HepG2 (cell line): Measurements from ENCODE around the gene CRADD. TPM values are rescaled to one million over a fixed set of nuclear protein-coding genes. Genes with fewer than 3 reads are reported as not detected.

Experiments
- ATAC-seq: fragments of 200-7000 bp; cut with Tn5 transposase; 3 replicates; pipeline ENCODE4 v1.9.1; 2020; ENCODE audit warnings: mild to moderate bottlenecking, moderate library complexity
- BruUV-seq: library from RNA; stranded (reverse); fragments of 400-500 nt; replicated peaks from 2 replicates; lab custom pipeline; 2021; lab: Mats Ljungman, UMichigan
- CTCF ChIA-PET: fragments of 300-600 bp; formaldehyde crosslinking; extraction: SDS; loops from one replicate; lab custom pipeline; 2021; ENCODE audit warnings: low total read pairs, inconsistent platforms, low intra/inter-chr PET ratio; lab: Yijun Ruan, JAX
- POLR2A ChIA-PET: fragments of 350-600 bp; sonication (Branson Sonifier 250); formaldehyde crosslinking; loops from one replicate; lab custom pipeline; 2020; ENCODE audit warnings: antibody characterized with exemption, inconsistent platforms; lab: Yijun Ruan, JAX
- DNase-seq: peaks from one replicate; pipeline ENCODE4 v3.0.0-alpha.2; 2015; ENCODE audit warnings: low spot score
- FAIRE-seq: peaks from 3 replicates; lab custom pipeline; 2011; peaks lifted over from hg19 to GRCh38; lab: Jason Lieb, UNC
- H2AFZ ChIP-seq: one replicate; pipeline ENCODE4 v1.6.1; 2011; ENCODE audit warnings: low read length, inconsistent platforms
- H3K27ac ChIP-seq: fragments of 300-600 bp; 3 replicates; pipeline ENCODE4 v1.8.0; 2011; ENCODE audit warnings: mixed run types, mild to moderate bottlenecking, mixed read lengths, low read length, inconsistent platforms; ENCODE audit not compliant: insufficient read depth; ENCODE audit errors: extremely low read length
- H3K27me3 ChIP-seq, 2 experiments: fragments of 200-600 bp in 1 of 2; 2 replicates in 1 of 2; 3 replicates in 1 of 2; pipeline versions ENCODE4 v1.6.0 to v1.8.0; 2011; ENCODE audit warnings: low read length in 2 of 2, mild to moderate bottlenecking in 2 of 2, moderate library complexity in 2 of 2, inconsistent platforms in 1 of 2; ENCODE audit not compliant: insufficient read depth in 2 of 2, control insufficient read depth in 1 of 2
- H3K36me3 ChIP-seq, 2 experiments: fragments of 200-600 bp in 1 of 2; replicated peaks in 1 of 2; 2 replicates in 1 of 2; 3 replicates in 1 of 2; pipeline versions ENCODE4 v1.5.1 to v1.8.0; 2011; ENCODE audit warnings: low read length in 2 of 2, inconsistent platforms in 1 of 2; ENCODE audit not compliant: insufficient read depth in 2 of 2, control insufficient read depth in 1 of 2
- H3K4me1 ChIP-seq: 2 replicates; pipeline ENCODE4 v1.5.1; 2012; ENCODE audit warnings: low read length, inconsistent platforms; ENCODE audit not compliant: insufficient read depth
- H3K4me2 ChIP-seq: 2 replicates; pipeline ENCODE4 v1.6.0; 2011; ENCODE audit warnings: low read depth, low read length, inconsistent platforms
- H3K4me3 ChIP-seq, 3 experiments: fragments of 200-600 bp in 1 of 3; sonication (generic), shearing (Covaris generic) in 1 of 3; replicated peaks in 1 of 3; 2 replicates each; pipeline ENCODE4 v1.5.1; 2011 to 2016; ENCODE audit warnings: low read length in 3 of 3, inconsistent platforms in 2 of 3, low read depth in 2 of 3, mild to moderate bottlenecking in 2 of 3, control low read depth in 1 of 3, mixed read lengths in 1 of 3; ENCODE audit not compliant: insufficient read depth in 1 of 3
- H3K79me2 ChIP-seq: one replicate; pipeline ENCODE4 v1.6.1; 2011; ENCODE audit warnings: low read length, inconsistent platforms; ENCODE audit not compliant: insufficient read depth
- H3K9ac ChIP-seq: 2 replicates; pipeline ENCODE4 v1.6.0; 2011; ENCODE audit warnings: mild to moderate bottlenecking, low read depth, low read length, inconsistent platforms; ENCODE audit not compliant: insufficient read depth
- H3K9me3 ChIP-seq: 2 replicates; pipeline ENCODE4 v1.5.1; 2012; ENCODE audit warnings: mild to moderate bottlenecking, low read length
- H4K20me1 ChIP-seq: 2 replicates; pipeline ENCODE4 v1.6.0; 2011; ENCODE audit warnings: inconsistent platforms, mild to moderate bottlenecking, low read length, moderate library complexity; ENCODE audit not compliant: insufficient read depth
- BRD4 ChIP-seq: sonication (generic); formaldehyde crosslinking; IDR thresholded peaks from 2 replicates; pipeline ENCODE4 v1.4.0; 2020; ENCODE audit warnings: missing genetic modification reagents
- CCAR2 ChIP-seq: fragments of 200-400 bp; formaldehyde crosslinking; optimal IDR thresholded peaks from 2 replicates; pipeline ENCODE3; 2018; ENCODE audit warnings: low read depth, mild to moderate bottlenecking, low read length, moderate library complexity
- DR1 ChIP-seq: sonication (generic); formaldehyde crosslinking; IDR thresholded peaks from 2 replicates; pipeline ENCODE4 v1.8.0; 2021; ENCODE audit warnings: mild to moderate bottlenecking, missing genetic modification reagents, inconsistent platforms
- FOXM1 ChIP-seq: sonication (generic); formaldehyde crosslinking; IDR thresholded peaks from 2 replicates; pipeline ENCODE4 v1.5.0; 2020; ENCODE audit warnings: missing genetic modification reagents
- HNRNPH1 ChIP-seq: fragments of 200-400 bp; formaldehyde crosslinking; optimal IDR thresholded peaks from 2 replicates; pipeline ENCODE3; 2017; ENCODE audit warnings: mild to moderate bottlenecking, low read depth, low read length
- KDM6A ChIP-seq: IDR thresholded peaks from 2 replicates; pipeline ENCODE4 v1.6.1; 2016; ENCODE audit warnings: low read depth
- MYC ChIP-seq: sonication (generic); formaldehyde crosslinking; IDR thresholded peaks from 2 replicates; pipeline ENCODE4 v1.9.0; 2021; ENCODE audit warnings: missing genetic modification reagents, borderline replicate concordance
- PHF5A ChIP-seq: IDR thresholded peaks from one replicate; pipeline ENCODE4 v1.6.1; 2018; ENCODE audit warnings: low read depth, missing genetic modification reagents; ENCODE audit not compliant: unreplicated experiment
- REPIN1 ChIP-seq: sonication (generic); formaldehyde crosslinking; IDR thresholded peaks from 2 replicates; pipeline ENCODE4 v1.8.0; 2022; ENCODE audit warnings: missing genetic modification reagents, low read depth, mild to moderate bottlenecking, borderline replicate concordance
- SP140L ChIP-seq: sonication (generic); formaldehyde crosslinking; IDR thresholded peaks from 2 replicates; pipeline ENCODE4 v1.4.0; 2020; ENCODE audit warnings: missing genetic modification reagents, borderline replicate concordance
- SPEN ChIP-seq: sonication (generic); formaldehyde crosslinking; IDR thresholded peaks from 2 replicates; pipeline ENCODE4 v1.5.1; 2020; ENCODE audit warnings: low read depth, mild to moderate bottlenecking, missing genetic modification reagents
- WIZ ChIP-seq: sonication (generic); formaldehyde crosslinking; IDR thresholded peaks from 2 replicates; pipeline ENCODE4 v1.5.1; 2020; ENCODE audit warnings: mild to moderate bottlenecking, missing genetic modification reagents
- YEATS4 ChIP-seq: sonication (generic); formaldehyde crosslinking; IDR thresholded peaks from 2 replicates; pipeline ENCODE4 v1.4.0; 2020; ENCODE audit warnings: missing genetic modification reagents, borderline replicate concordance
- ZNF260 ChIP-seq: sonication (generic); formaldehyde crosslinking; IDR thresholded peaks from 2 replicates; pipeline ENCODE4 v1.4.0; 2020; ENCODE audit warnings: missing genetic modification reagents, low read depth, mild to moderate bottlenecking, borderline replicate concordance
- ZNF576 ChIP-seq: sonication (generic); formaldehyde crosslinking; IDR thresholded peaks from 2 replicates; pipeline ENCODE4 v1.4.0; 2020; ENCODE audit warnings: mild to moderate bottlenecking, missing genetic modification reagents
- WGBS: methylation state at CpG from one replicate; pipeline ENCODE4 v1.1.6; 2017; ENCODE audit warnings: low lambda C conversion rate; 5-methylcytosine and 5-hydroxymethylcytosine counted together
- in situ Hi-C: cut with HindIII; loops from 2 replicates; pipeline ENCODE4 v1.10.0; 2017; ENCODE audit warnings: low pct_unique_long_range_greater_than_20kb; ENCODE audit not compliant: extremely low pct_ligation_motif_present
- intact Hi-C: fragments of 100-400 bp; cut with micrococcal nuclease; formaldehyde crosslinking; loops from one replicate; pipeline ENCODE4 v1.10.0; 2022; ENCODE audit not compliant: unreplicated experiment
- polyA plus RNA-seq, 8 experiments: library from polyadenylated mRNA; depleted of rRNA in 3 of 8; stranded (reverse) in 7 of 8; unstranded in 1 of 8; fragments of >200 nt; fragmentation: Illumina TruSeq in 4 of 8; extraction: Trizol in 4 of 8; gene quantifications; 2 replicates each; pipeline versions ENCODE4 v1.2.1 to v1.2.3, GENCODE V29; 2011 to 2016; ENCODE audit warnings: low read depth in 4 of 8, missing spikeins in 1 of 8, mixed read lengths in 1 of 8; ENCODE audit not compliant: insufficient read depth in 1 of 8
- total RNA-seq, 5 experiments: library from RNA; depleted of rRNA; stranded (reverse); fragments of >200 nt; fragmentation: Illumina TruSeq; extraction: Trizol; gene quantifications; 2 replicates each; pipeline ENCODE4 v1.2.3, GENCODE V29; 2016; ENCODE audit warnings: low read depth in 1 of 5

The CRADD gene
- total and polyA plus RNA-seq, 2 of the 13 experiments (the other 11 are each of a cell fraction or from before 2014, with no cell fraction given): 12.4 to 18.8 TPM

DNA sequence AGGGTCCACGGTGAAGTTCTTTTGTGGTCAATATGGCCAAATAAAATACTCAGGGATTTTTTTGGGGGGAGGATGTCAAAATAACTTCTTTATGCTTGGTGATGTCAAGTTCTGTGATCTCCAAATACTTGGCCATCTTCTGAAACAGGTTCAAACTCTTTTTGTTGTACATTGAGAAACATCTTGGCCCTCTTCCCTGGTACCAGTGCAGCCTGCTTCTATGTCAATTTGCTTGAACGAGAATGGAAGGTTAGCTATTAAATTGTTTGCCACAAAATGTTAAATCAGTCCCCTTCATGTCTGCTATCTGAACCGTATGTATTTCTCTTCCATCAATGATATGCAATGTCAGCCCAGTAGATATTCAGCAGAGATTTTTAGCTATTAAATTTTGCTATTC, 6.1 kb upstream of the CRADD start:
- peaks cover 23% of the 10 kb centered on the region for H3K4me1 ChIP-seq
- no peak for DNase-seq
- WGBS: 41% methylated on average over 3 of the region's 3 CpGs
- no peaks in the 10 kb centered on the region for H4K20me1 ChIP-seq
- intact Hi-C loops (no loop called here), in situ Hi-C loops (no loop called here)
- ATAC-seq: no peak
- H3K79me2 ChIP-seq: no peaks in the 10 kb centered on the region
- no peak overlapping the region for H3K4me2 ChIP-seq
- no peak overlapping the region for H3K27ac ChIP-seq
- no peak for FAIRE-seq
- no peak overlapping the region for H2AFZ ChIP-seq
- peaks cover 7% of the 10 kb centered on the region; the same call in 1 of the 2 replicates for H3K9me3 ChIP-seq
- H3K4me3 ChIP-seq: no peak overlapping the region
- H3K36me3 ChIP-seq: no peaks in the 10 kb centered on the region
- POLR2A ChIA-PET: no interaction called here
- CTCF ChIA-PET: no interaction called here
- no peak for TF ChIP-seq SP140L (CRISPR knock-in tag)
- TF ChIP-seq BRD4 (CRISPR knock-in tag): no peak
- TF ChIP-seq PHF5A (CRISPR knock-in tag): no peak
- no peak for TF ChIP-seq HNRNPH1
- TF ChIP-seq SPEN: no peak
- no peak for TF ChIP-seq FOXM1 (CRISPR knock-in tag)
- TF ChIP-seq DR1 (CRISPR knock-in tag): no peak
- TF ChIP-seq ZNF576 (CRISPR knock-in tag): no peak
- no peak for TF ChIP-seq REPIN1 (CRISPR knock-in tag)
- no peak for TF ChIP-seq CCAR2
- TF ChIP-seq MYC (CRISPR knock-in tag): no peak
- TF ChIP-seq YEATS4: no peak
- no peak for TF ChIP-seq ZNF260 (CRISPR knock-in tag)
- TF ChIP-seq WIZ (CRISPR knock-in tag): no peak
- no peak for TF ChIP-seq KDM6A (CRISPR knock-in tag)
- H3K9ac ChIP-seq: no peak overlapping the region
- BruUV-seq: no TSS peak
- H3K27me3 ChIP-seq: no peaks in the 10 kb centered on the region
